ENCODE data around the gene LINGO1.

GRCh38 chr15:77617476-77618230, 15.1 kb downstream of the LINGO1 start:
- TF ChIP-seq CTCF (IDR thresholded peaks at IDR 0.05; ENCODE audit: extremely low read depth in 1 of 2, insufficient read depth in 1 of 2, low read depth in 1 of 2, low read length in 2 of 2) (peak; percentile 42 to 44), POLR2AphosphoS5 (IDR thresholded peaks at IDR 0.05; ENCODE audit: insufficient read depth, low read depth, low read length) (no peak)

Data from endothelial cell of umbilical vein (primary cell).